Ectodermal cell (in vitro differentiated cells): ENCODE measurements around the gene BPIFA3.

Source experiments
- H3K27ac ChIP-seq: 2 replicates; pipeline ENCODE4 v1.7.0; 2013; ENCODE audit warnings: mild to moderate bottlenecking, low read depth, low read length; ENCODE audit not compliant: insufficient read depth, poor library complexity, severe bottlenecking
- H3K27me3 ChIP-seq: 2 replicates; pipeline ENCODE4 v1.7.0; 2013; ENCODE audit warnings: mild to moderate bottlenecking, low read length; ENCODE audit not compliant: insufficient read depth, control insufficient read depth, poor library complexity, severe bottlenecking
- H3K36me3 ChIP-seq: one replicate; pipeline ENCODE4 v1.7.0; 2013; ENCODE audit warnings: low read length; ENCODE audit not compliant: control insufficient read depth, insufficient read depth
- H3K4me1 ChIP-seq: one replicate; pipeline ENCODE4 v1.7.0; 2013; ENCODE audit warnings: low read length; ENCODE audit not compliant: control insufficient read depth, insufficient read depth
- H3K4me3 ChIP-seq: 2 replicates; pipeline ENCODE4 v1.7.0; 2013; ENCODE audit warnings: low read depth, low read length, control low read depth; ENCODE audit not compliant: insufficient read depth
- H3K9me3 ChIP-seq: 2 replicates; pipeline ENCODE4 v1.7.0; 2013; ENCODE audit warnings: mild to moderate bottlenecking, low read length, moderate library complexity; ENCODE audit not compliant: control insufficient read depth
- WGBS, 2 experiments: methylation state at CpG; one replicate each; pipeline ENCODE4 v1.1.7; 2013; ENCODE audit warnings: missing lambda C conversion rate in 2 of 2; 5-methylcytosine and 5-hydroxymethylcytosine counted together

The BPIFA3 gene

DNA sequence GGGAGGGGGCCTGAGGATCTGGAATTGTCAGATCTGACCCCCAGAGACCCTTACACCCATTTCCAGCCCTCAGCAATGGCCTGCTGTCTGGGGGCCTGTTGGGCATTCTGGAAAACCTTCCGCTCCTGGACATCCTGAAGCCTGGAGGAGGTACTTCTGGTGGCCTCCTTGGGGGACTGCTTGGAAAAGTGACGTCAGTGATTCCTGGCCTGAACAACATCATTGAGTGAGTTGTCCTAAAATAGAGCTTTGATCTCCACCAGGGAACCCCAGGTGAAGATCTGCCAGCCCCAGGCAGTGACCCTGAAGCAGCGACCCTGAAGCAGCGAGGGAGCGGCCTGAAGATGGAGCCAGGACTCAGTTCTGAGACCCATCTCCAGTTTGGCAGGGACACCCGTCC lies 20.8 kb downstream of the BPIFA3 start:
- H3K27ac ChIP-seq: no peak overlapping the region
- no peaks in the 10 kb centered on the region for H3K36me3 ChIP-seq
- no peaks in the 10 kb centered on the region for H3K9me3 ChIP-seq
- no peaks in the 10 kb centered on the region for H3K4me1 ChIP-seq
- WGBS, 2 experiments: 86 to 92% methylated on average over 6 of the region's 6 CpGs
- no peak overlapping the region for H3K4me3 ChIP-seq
- H3K27me3 ChIP-seq: peaks cover 3% of the 10 kb centered on the region

DNA sequence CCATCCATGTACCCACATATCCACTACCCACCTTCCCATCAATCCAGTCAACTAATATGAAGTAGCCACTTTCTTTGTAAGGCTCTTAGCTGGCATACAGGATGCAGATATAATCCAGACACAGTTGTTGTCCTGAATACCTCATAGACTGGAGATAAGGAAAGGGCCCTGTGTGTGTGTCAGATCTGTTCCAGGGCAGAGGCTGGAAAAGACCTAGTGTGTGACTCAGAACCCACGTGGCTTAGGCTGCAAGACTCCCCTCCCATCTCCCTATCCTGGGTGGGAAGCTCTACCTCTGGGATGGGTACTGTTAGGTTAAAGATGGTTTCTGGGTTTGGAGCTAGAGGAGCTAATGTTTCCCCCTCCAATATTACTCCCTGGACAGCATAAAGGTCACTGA lies 22.3 kb downstream of the BPIFA3 start:
- 30 to 53% methylated on average over 1 of the region's 1 CpG for WGBS, 2 experiments
- Histone ChIP-seq H3K9me3 (no peaks in the 10 kb centered on the region), H3K36me3 (no peaks in the 10 kb centered on the region), H3K4me1 (no peaks in the 10 kb centered on the region), H3K27me3 (peaks cover 3% of the 10 kb centered on the region), H3K4me3 (no peak overlapping the region), H3K27ac (no peak overlapping the region)

DNA sequence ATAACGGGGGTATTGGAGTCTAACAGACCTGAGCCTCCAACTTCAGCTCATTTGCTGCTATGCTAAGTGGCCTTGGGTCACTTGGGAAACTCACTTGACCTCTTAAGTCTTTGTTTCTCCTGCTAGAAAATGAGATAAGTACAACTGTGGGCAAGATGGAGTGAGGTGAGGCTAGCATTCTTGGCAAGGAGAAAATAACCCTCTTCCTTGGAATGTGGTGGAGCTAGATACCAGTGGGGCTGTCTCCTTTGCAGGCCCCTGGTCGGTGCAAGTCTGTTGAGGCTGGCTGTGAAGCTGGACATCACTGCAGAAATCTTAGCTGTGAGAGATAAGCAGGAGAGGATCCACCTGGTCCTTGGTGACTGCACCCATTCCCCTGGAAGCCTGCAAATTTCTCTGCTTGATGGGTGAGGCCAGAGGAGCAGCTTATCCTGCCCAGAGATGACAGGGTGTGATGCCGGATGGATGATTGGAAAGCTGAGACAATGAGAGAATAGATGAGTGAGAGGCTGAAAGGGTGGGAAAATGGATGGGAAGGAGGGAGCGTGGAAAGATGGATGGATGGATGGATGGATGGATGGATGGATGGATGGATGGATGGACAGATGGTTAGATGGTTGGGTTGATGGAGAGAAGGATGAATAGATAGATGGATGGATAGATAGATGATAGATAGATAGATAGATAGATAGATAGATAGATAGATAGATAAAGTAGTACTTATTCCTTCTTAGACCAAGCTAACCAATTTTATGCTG lies 23.0 kb downstream of the BPIFA3 start:
- Histone ChIP-seq H3K27ac (no peak overlapping the region), H3K9me3 (no peaks in the 10 kb centered on the region), H3K27me3 (peaks cover 3% of the 10 kb centered on the region), H3K4me1 (no peaks in the 10 kb centered on the region), H3K4me3 (no peak overlapping the region), H3K36me3 (no peaks in the 10 kb centered on the region)
- 82 to 83% methylated on average over 4 of the region's 4 CpGs for WGBS, 2 experiments

DNA sequence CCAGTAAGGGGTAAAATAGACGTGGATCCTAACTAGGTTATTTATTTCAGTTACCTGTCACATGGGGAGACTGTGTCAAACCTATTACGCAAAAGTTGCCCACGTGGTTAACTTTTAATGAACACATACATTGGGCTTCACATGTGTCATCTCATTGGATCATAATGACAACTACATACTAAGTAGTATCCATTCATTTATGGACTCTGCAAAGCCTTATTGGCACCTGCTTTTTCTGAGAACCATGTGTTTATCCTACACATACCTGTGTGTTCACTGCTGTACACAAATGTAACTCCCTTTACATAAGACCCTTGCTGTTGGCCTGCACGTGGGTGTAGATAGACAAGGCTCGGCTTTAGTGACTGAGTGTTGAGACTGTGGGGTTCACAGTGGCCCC lies 23.8 kb downstream of the BPIFA3 start:
- H3K4me3 ChIP-seq: no peak overlapping the region
- no peaks in the 10 kb centered on the region for H3K9me3 ChIP-seq
- H3K36me3 ChIP-seq: no peaks in the 10 kb centered on the region
- H3K27ac ChIP-seq: no peak overlapping the region
- 62 to 72% methylated on average over 5 of the region's 5 CpGs for WGBS, 2 experiments
- no peaks in the 10 kb centered on the region for H3K4me1 ChIP-seq
- H3K27me3 ChIP-seq: no peaks in the 10 kb centered on the region

DNA sequence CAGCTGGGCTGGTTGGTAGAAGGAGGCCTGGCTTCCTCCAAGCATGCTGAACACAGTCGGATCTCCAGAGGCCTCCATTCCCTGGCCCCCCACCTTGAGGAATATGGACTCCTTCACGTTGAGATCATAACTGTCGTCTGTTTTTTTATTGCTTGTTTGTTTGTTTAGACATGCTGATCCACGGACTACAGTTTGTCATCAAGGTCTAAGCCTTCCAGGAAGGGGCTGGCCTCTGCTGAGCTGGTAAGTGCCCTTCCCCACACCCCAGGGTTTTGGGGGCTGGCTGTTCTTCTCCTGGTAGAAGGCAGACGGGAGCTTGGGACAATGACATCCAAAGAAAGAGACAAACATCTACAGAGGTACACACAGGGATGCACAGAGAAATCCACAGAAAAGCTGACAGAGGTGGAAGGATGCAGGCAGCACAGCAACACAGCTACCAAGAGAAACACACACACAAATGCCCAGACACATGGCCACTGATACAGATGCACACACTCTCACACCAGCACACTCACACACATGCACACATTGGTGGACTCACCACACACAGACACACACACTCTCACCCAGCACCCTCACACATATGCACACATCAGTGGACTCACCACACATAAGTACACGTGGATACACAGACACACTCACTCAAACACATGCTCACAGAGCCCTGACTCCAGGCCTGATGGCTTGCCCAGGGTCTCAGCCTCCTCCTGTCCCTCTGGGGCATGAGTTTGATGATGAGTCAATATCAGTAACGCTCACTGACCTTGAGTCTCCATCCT lies 25.4 kb downstream of the BPIFA3 start:
- H3K4me1 ChIP-seq: no peaks in the 10 kb centered on the region
- H3K27ac ChIP-seq: no peak overlapping the region
- H3K27me3 ChIP-seq: no peaks in the 10 kb centered on the region
- H3K36me3 ChIP-seq: no peaks in the 10 kb centered on the region
- no peak overlapping the region for H3K4me3 ChIP-seq
- 79 to 84% methylated on average over 7 of the region's 7 CpGs for WGBS, 2 experiments
- H3K9me3 ChIP-seq: no peaks in the 10 kb centered on the region

DNA sequence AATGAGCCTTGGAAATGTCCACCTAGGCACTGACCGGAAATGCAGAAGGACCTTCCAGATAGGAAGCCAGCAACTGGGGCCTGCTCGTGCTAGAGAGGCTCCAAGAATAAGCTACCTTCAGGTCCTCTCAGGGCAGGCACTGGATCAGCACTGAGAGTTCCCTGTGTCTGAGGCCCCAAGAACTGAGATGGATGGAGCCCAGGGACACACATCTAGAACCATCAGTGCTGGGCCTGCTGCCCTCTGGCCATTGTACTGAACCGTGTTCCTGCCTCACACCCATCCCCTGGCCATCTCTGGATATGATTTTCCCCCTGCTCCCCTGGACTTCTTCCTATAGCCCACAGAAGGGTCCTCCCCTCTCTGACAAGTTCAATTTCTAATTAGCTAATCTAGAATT lies 28.9 kb downstream of the BPIFA3 start:
- H3K9me3 ChIP-seq: no peaks in the 10 kb centered on the region
- H3K27me3 ChIP-seq: no peaks in the 10 kb centered on the region
- no peaks in the 10 kb centered on the region for H3K36me3 ChIP-seq
- H3K4me1 ChIP-seq: no peaks in the 10 kb centered on the region
- H3K27ac ChIP-seq: no peak overlapping the region
- 89 to 90% methylated on average over 3 of the region's 3 CpGs for WGBS, 2 experiments
- H3K4me3 ChIP-seq: no peak overlapping the region

DNA sequence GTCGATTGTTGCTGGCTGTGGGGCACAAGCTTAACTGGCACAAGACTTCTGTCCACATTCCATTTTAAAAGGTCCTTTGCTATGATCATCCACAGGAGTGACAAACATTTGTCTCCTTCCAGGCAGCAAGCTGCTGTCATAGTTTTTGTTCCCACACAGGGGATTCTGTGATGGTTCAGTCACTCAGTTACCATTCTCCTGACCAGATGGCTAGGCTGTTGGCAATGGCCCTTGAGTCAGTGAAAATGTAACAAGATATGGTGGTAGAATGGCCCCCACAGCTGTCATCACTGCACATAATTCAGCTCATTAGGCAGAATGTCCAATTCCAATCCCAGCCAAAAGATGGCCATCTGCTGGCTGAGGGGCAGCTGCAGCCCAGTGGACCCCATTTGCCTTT lies 32.3 kb downstream of the BPIFA3 start:
- Histone ChIP-seq H3K36me3 (no peaks in the 10 kb centered on the region), H3K9me3 (no peaks in the 10 kb centered on the region)
- 94 to 95% methylated on average over 1 of the region's 1 CpG for WGBS, 2 experiments

DNA sequence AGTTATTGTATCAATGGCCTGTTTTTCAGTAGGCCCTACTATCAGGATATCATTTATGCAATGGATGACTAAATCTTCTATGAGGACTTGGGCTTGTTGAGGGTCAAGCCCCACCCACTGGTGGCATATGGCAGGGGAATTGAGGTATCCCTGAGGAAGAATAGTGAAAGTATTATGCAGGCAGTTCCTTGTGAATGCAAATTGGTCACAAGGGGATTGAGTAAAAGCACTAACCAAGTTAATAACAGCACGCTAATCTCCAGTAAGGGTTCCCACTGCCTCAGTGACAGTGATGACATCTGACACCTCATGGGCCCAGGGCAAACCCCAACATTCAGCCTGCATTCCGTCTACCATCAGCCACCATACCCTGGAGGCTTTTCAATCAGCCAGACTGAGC lies 33.5 kb downstream of the BPIFA3 start:
- WGBS, 2 experiments: 70 to 76% methylated on average over 2 of the region's 2 CpGs
- H3K27me3 ChIP-seq: no peaks in the 10 kb centered on the region
- H3K4me1 ChIP-seq: no peaks in the 10 kb centered on the region
- H3K36me3 ChIP-seq: no peaks in the 10 kb centered on the region
- H3K9me3 ChIP-seq: no peaks in the 10 kb centered on the region
- H3K27ac ChIP-seq: no peak overlapping the region
- no peak overlapping the region for H3K4me3 ChIP-seq

More for the DNA sequence above, 32.3 kb downstream of the BPIFA3 start:
- H3K27ac ChIP-seq: no peak overlapping the region
- no peak overlapping the region for H3K4me3 ChIP-seq
- no peaks in the 10 kb centered on the region for H3K27me3 ChIP-seq
- no peaks in the 10 kb centered on the region for H3K4me1 ChIP-seq

DNA sequence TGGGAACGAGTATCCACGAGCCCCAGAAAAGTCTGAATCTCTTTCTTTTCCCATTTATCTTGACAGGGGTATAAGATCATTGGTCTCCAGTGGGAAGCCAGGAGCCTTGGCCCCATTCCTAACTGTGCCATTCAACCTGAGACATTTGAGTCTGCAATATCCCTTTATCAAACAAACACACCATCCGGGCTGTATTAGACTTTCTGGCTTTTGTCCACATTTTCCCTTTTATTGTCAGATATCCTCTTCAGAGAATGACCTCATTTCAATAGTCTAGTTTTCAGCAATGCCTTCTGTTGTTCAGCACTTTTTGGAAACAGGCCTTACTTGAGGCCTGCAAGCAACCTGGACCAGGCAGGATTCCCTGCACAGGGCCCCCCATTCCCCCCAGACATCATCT lies 34.3 kb downstream of the BPIFA3 start:
- Histone ChIP-seq H3K4me1 (no peaks in the 10 kb centered on the region), H3K27ac (no peak overlapping the region), H3K4me3 (no peak overlapping the region), H3K27me3 (no peaks in the 10 kb centered on the region), H3K9me3 (no peaks in the 10 kb centered on the region), H3K36me3 (no peaks in the 10 kb centered on the region)
- 91 to 96% methylated on average over 3 of the region's 3 CpGs for WGBS, 2 experiments

DNA sequence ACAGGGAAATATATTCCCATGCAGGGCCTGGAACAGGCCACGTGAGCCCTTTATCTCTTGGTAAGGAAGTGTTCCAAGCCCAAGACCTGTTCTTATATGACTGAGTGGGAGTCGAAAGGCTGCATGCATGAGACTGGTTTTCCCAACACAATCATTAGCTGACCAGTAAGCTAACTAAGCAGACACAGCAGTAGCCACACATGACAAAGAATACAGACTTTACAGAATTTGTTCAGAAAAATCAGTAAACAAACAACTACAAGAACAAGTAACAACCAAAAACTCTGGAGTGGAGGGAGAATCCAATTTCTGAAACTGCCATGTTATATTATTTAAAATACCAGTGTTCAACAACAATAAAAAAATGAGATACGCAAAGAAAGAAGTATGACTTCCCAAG lies 35.3 kb downstream of the BPIFA3 start:
- H3K27me3 ChIP-seq: no peaks in the 10 kb centered on the region
- no peaks in the 10 kb centered on the region for H3K9me3 ChIP-seq
- H3K27ac ChIP-seq: no peak overlapping the region
- WGBS, 2 experiments: 89 to 92% methylated on average over 3 of the region's 3 CpGs
- H3K36me3 ChIP-seq: no peaks in the 10 kb centered on the region
- H3K4me3 ChIP-seq: no peak overlapping the region
- H3K4me1 ChIP-seq: no peaks in the 10 kb centered on the region
